ENCODE data around the gene PSMB3. TPM values are rescaled to one million over a fixed set of nuclear protein-coding genes. Genes with fewer than 3 reads are reported as not detected.
A peak's percentile ranks its signal among the peaks of the same experiment; 100 is the strongest.

The PSMB3 gene
- total and polyA plus RNA-seq, 9 of the 15 experiments (the other 6 are each of a cell fraction or from before 2014, with no cell fraction given): 460 to 2,775 (median 574) TPM

DNA sequence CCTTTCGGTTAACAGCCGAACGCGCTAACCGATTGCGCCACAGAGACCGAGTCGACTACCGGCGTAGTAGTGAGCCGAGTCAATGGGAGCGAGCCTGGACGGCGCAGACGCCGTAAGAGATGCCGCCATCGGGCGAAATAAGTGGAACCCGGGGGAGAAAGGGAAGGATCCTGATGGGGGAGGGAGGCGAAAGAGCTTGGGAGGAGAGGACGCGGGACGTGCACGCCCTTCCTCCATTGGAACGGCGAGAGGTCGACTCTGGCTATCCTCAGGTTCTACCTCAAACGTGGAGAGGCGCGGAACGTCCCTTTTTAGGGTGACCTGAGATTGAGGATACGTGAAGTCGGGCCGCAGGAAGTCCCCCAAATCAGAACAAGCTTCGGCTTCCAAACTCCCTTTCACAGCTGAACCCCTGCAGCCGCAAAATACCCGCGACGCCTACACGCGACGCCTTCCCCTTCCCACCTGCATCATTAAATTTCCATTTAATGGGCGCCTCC, 683 bp upstream of the PSMB3 start (continued):
- peak; percentile 31; the same call in 1 of the 2 replicates for TF ChIP-seq CHD2 (IDR thresholded peaks at IDR 0.05; ENCODE audit: low read depth, low read length)
- TF ChIP-seq GATAD2A (IDR thresholded peaks at IDR 0.05): 0 out of 2 replicates have a peak, but pooled peaks have one; percentile 76
- TF ChIP-seq ZNF384 (IDR thresholded peaks at IDR 0.05; ENCODE audit: low read depth, low read length): peak; percentile 93
- TF ChIP-seq SMARCC2 (IDR thresholded peaks at IDR 0.05; ENCODE audit: low read depth): no peak
- TF ChIP-seq ESRRA (IDR thresholded peaks at IDR 0.05; ENCODE audit: borderline replicate concordance, low read depth): peak; percentile 40; the same call in 1 of the 2 replicates
- TF ChIP-seq, protein P1, sequence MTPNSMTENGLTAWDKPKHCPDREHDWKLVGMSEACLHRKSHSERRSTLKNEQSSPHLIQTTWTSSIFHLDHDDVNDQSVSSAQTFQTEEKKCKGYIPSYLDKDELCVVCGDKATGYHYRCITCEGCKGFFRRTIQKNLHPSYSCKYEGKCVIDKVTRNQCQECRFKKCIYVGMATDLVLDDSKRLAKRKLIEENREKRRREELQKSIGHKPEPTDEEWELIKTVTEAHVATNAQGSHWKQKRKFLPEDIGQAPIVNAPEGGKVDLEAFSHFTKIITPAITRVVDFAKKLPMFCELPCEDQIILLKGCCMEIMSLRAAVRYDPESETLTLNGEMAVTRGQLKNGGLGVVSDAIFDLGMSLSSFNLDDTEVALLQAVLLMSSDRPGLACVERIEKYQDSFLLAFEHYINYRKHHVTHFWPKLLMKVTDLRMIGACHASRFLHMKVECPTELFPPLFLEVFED (CRISPR knock-in tag; conservative IDR thresholded peaks at IDR 0.05): no peak
- TF ChIP-seq YY1 (IDR thresholded peaks at IDR 0.05; ENCODE audit: borderline replicate concordance in 1 of 3, control insufficient read depth in 1 of 3, extremely low read depth in 1 of 3, insufficient read depth in 3 of 3, insufficient read length in 1 of 3, insufficient replicate concordance in 2 of 3, low read depth in 1 of 3, low read length in 2 of 3): peak; percentile 15 to 80 (median 65)
- TF ChIP-seq SREBF2 (CRISPR knock-in tag; IDR thresholded peaks at IDR 0.05): peak; percentile 84; the same call in 1 of the 2 replicates
- no peak for TF ChIP-seq GTF2A2 (tag; IDR thresholded peaks at IDR 0.05)
- no peak for TF ChIP-seq ETS2 (tag; IDR thresholded peaks at IDR 0.05; ENCODE audit: borderline replicate concordance, poor library complexity, severe bottlenecking)
- TF ChIP-seq CREB1 (IDR thresholded peaks at IDR 0.05): no peak
- TF ChIP-seq CREB1 (CRISPR knock-in tag; IDR thresholded peaks at IDR 0.05): peak; percentile 14; the same call in 1 of the 2 replicates
- TF ChIP-seq, protein P2, sequence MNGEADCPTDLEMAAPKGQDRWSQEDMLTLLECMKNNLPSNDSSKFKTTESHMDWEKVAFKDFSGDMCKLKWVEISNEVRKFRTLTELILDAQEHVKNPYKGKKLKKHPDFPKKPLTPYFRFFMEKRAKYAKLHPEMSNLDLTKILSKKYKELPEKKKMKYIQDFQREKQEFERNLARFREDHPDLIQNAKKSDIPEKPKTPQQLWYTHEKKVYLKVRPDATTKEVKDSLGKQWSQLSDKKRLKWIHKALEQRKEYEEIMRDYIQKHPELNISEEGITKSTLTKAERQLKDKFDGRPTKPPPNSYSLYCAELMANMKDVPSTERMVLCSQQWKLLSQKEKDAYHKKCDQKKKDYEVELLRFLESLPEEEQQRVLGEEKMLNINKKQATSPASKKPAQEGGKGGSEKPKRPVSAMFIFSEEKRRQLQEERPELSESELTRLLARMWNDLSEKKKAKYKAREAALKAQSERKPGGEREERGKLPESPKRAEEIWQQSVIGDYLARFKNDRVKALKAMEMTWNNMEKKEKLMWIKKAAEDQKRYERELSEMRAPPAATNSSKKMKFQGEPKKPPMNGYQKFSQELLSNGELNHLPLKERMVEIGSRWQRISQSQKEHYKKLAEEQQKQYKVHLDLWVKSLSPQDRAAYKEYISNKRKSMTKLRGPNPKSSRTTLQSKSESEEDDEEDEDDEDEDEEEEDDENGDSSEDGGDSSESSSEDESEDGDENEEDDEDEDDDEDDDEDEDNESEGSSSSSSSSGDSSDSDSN (IDR thresholded peaks at IDR 0.05; ENCODE audit: borderline replicate concordance in 1 of 2, low read depth in 2 of 2, low read length in 2 of 2): 0 out of 4 replicates have a peak, but pooled peaks of 1 of the 2 experiments have one; percentile 55
- peak; percentile 74 for TF ChIP-seq NFRKB (IDR thresholded peaks at IDR 0.05; ENCODE audit: low read depth)
- peak; percentile 78 for TF ChIP-seq TEAD4 (IDR thresholded peaks at IDR 0.05; ENCODE audit: low read length)
- no peak for TF ChIP-seq TEAD4 (CRISPR knock-in tag; IDR thresholded peaks at IDR 0.05; ENCODE audit: borderline replicate concordance)
- no peak for TF ChIP-seq PURB (CRISPR knock-in tag; IDR thresholded peaks at IDR 0.05; ENCODE audit: low read depth)
- TF ChIP-seq RBBP5 (IDR thresholded peaks at IDR 0.05; ENCODE audit: borderline replicate concordance, insufficient read depth, low read length, poor library complexity, severe bottlenecking): peak; percentile 26
- TF ChIP-seq CC2D1A (IDR thresholded peaks at IDR 0.05): no peak
- peak; percentile 99 for TF ChIP-seq TBP (optimal IDR thresholded peaks at IDR 0.05; ENCODE audit: low read depth, low read length)
- TF ChIP-seq CEBPG (CRISPR knock-in tag; IDR thresholded peaks at IDR 0.05): peak; percentile 93
- TF ChIP-seq CEBPG (tag; conservative IDR thresholded peaks at IDR 0.05 in 1 of 2, IDR thresholded peaks at IDR 0.05 in 1 of 2): peak; percentile 83 to 87
- 0 out of 2 replicates have a peak, but pooled peaks have one; percentile 24 for TF ChIP-seq POLR2A (conservative IDR thresholded peaks at IDR 0.05)
- 0 out of 2 replicates have a peak, but pooled peaks have one; percentile 13 for TF ChIP-seq MECOM (CRISPR knock-in tag; IDR thresholded peaks at IDR 0.05)
- peak; percentile 99 for TF ChIP-seq POLR2H (tag; IDR thresholded peaks at IDR 0.05; ENCODE audit: low read depth)
- peak; percentile 25; the same call in 1 of the 2 replicates for TF ChIP-seq OTX1 (CRISPR knock-in tag; IDR thresholded peaks at IDR 0.05)
- peak; percentile 74 for TF ChIP-seq BRF1 (IDR thresholded peaks at IDR 0.05; ENCODE audit: borderline replicate concordance, extremely low read depth, insufficient read length)

All from K562 (cell line).